Umbilical cord (tissue), 2 donors: ENCODE measurements around the gene SLC1A4. TPM values are rescaled to one million over a fixed set of nuclear protein-coding genes. Genes with fewer than 3 reads are reported as not detected.
"Not testable (repeated sequence)": the region's sequence is repeated elsewhere in the genome, so short reads cannot be mapped to it uniquely, and the experiment has no call there.

ENCODE experiments used
- DNase-seq: peaks from one replicate; pipeline ENCODE4 v3.0.0-alpha.2; 2015; ENCODE audit warnings: low spot score
- total RNA-seq: library from RNA; depleted of rRNA; stranded (reverse); fragments of >200 nt; gene quantifications from one replicate; pipeline ENCODE4 v1.2.3, GENCODE V29; 2014; ENCODE audit warnings: low replicate concordance; ENCODE audit not compliant: insufficient read depth

Gene SLC1A4
- total RNA-seq, 1 donor from 2014 or later: 16.1 TPM

DNA sequence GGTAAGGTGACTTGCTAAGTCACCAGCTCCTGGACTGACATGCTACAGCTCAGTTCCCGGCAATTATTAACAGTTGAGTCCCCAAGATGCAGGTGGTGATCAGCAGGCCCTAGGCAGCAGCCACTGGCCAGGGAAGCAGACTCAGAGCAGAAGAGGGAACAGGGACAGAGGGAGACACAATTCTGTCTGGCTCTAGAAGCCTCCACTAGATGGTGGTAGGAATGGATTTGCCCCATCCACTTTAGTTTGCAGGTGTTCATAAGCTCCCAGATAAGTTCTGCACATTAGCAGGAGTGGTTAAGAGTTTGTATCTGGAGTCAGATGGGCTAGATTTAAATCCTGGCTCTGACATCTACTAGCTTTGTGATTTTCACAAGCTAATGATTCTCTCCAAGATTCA, 25.5 kb upstream of the SLC1A4 start:
- DNase-seq: no peak

DNA sequence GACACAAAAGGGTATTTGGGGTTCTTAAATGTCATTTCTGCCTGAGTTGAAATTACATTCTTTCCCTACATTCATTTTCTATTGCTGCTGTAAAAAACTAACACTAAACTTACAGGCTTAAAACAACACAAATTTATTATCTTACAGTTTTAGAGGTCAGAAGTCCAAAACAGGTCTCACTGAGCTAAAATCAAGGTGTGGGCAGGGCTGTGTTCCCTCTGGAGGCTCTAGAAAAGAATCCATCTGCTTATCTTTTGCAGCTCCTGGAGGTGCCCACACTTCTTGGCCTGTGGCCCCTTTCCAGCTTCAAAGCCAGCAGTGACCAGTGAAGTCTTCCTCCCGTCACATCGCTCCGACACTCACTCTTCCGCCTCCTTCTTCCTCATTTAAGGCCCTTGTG, 23.2 kb upstream of the SLC1A4 start:
- DNase-seq: no peak

DNA sequence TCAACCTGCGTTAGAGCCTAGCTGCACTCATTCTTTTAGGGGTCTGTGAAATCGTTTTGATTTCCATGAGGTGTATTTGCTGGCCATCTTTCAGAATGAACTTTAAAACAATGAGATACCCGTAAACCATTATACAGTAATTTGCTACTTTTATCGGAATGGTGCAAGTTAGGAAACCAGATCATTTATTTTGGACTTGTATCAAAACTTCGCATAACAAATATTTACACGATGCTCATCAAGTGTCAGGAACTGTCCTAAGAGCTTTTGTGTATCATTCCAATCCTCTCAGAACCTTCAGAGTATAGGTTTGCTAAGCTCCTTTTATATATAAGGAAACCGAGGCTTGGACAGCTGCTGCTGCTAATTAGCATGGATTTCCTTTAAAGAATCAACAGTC, 22.4 kb upstream of the SLC1A4 start:
- no peak for DNase-seq

DNA sequence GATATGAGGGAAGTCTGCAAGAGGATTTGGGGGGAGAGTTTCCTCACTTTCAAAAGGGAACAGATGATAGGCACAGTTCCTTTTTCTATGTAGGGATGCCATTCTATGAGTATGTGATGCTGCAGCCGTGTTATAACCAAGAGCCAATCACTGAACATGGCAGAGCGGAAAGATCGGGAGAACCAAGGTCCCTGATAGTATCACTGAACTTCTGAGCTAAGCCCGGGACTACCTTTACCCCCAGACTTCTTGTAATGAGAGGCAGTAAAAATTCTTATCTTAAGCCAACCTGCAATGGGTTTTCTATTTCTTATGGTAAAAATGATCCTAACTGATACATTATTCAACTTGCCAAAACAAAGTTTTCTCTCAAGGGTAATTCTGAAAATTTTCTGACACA, 21.6 kb upstream of the SLC1A4 start:
- no peak for DNase-seq

DNA sequence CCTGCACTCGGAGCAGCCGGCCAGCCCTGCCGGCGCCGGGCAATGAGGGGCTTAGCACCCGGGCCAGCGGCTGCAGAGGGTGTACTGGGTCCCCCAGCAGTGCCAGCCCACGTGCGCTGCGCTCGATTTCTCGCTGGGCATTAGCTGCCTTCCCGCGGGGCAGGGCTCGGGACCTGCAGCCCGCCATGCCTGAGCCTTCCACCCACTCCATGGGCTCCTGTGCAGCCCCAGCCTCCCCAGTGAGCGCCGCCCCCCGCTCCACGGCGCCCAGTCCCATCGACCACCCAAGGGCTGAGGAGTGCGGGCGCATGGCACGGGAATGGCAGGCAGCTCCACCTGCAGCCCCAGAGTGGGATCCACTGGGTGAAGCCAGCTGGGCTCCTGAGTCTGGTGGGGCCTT, 20.1 kb upstream of the SLC1A4 start:
- DNase-seq: not testable (repeated sequence)

DNA sequence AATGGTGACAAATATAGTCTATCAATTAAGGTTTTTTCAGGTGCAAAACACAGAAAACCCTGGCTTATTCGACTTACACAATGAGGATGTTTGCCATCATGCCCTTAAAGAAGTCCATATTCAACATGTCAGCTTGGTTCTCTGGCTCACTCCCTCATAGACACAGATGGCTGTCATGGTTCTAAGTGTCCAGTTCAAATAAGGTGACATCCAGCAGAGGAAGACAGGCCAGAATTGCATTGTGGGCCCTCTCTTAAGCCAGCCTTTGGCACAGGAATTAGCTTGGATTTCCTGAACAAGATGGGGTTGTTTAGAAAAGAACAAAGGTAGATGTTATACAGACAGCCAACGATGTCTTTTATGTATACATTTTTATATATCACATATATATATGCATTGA, 18.7 kb upstream of the SLC1A4 start:
- no peak for DNase-seq

DNA sequence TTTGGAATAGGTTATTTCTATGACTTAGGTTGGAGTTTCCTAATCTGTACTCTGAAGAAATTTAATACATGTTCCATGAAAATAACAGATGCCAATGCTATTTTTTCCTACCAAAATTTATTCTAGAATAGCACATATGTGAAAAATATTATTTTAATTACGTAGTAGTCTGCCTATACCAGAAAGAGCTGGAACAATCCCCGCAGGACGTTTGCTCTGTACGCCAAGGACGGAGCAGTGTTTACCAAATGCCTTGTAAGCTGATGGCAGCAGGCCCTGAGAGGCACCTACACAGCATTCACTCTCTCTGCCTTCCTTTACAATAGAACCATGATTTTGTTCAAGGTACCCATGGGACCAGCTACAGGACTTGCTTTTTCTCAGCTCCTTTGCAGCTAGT, 16.8 kb upstream of the SLC1A4 start:
- no peak for DNase-seq

DNA sequence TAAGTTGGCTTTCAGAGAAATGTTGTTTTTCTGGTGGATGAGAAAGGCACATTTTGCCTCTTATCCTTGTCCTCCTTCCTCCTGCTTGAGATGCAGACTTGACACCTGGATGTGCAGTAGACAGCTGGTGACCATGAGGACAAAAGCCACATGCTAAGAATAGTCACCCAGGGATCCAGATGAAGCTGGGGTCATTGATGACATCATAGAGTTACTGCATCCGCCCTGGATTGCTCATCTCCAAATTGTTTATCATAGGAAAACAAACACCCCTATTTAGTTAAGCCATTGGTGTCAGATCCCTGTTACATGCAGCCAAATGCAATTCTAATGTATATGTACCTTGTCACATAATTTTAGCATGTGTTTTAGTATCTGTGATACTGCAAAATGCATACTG, 16.3 kb upstream of the SLC1A4 start:
- DNase-seq: no peak

DNA sequence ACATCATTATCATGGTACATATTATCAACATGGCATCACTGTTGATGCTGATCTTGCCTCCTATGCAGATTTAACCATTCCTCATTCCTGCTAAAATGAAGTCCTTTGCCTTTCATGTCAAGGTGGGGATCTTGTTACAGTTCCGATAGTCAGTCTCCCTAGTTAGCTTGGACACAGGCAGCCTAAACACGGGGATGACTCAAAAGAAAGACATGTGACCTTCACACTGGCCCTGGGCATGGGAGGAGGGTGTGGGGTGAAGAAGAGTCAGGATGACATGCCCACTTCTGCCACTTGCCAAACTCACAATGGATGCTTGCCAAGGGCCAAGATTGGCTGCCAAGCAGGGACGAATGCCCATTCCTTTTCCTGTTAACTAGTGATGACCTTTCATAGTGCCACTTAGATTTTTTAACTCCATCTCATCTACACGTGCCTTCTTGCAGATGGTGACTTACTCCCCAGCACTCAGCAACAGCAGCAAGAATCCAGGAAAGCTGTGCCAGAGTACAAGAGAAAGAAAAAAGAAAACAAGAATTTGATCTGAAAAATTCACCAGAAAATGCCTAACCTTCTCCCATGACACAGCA, 13.9 kb upstream of the SLC1A4 start:
- DNase-seq: no peak

DNA sequence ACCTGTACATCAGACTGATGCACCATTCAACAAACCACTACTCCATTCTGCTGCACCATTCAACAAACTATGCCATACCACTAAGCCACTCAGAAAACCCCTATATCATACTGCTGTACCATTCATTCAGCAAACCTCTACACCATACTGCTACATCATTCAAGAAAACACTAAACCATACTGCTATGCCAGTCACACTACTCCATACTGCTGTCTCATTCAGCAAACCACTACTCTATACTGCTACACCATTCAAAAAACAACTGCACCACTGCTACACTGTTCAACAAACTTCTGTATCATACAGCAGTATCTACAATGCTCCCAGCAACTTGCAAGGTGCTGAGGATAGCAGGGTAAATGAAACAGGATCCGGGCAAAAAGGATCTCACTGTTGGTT, 12.9 kb upstream of the SLC1A4 start:
- DNase-seq: no peak

DNA sequence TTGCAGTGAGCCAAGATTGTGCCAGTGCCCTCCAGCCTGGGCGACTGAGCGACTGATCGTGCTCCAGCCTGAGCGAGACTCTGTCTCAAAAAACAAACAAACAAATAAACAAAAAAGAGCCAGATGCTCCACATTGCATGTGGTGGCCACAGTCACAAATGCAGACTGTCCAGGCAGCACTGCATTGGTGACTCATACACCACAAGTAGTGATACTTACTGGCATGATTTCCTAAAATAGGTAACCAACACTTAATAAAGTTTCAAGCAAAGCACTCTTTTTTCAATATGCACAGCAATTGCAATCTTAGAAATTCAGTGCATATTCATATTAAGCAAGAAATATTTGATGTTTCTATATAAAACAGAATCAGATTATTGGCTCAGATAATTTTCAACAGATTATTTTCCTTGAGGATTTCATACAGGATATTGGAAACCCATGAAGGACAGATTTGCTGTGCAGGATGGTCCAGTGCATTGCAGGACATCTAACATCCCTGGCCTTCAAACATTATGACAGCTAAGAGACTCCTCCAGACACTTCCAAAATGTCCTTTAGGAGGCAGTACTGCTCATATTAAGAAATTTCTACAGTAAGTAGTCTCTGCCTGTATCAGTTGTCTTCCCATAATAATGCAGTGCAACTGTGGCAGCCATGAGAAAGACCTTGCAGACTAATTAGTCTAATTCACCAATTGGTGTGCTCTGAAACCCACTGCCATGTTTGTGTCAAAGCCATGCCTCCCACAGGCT, 10.5 kb upstream of the SLC1A4 start:
- DNase-seq: no peak

DNA sequence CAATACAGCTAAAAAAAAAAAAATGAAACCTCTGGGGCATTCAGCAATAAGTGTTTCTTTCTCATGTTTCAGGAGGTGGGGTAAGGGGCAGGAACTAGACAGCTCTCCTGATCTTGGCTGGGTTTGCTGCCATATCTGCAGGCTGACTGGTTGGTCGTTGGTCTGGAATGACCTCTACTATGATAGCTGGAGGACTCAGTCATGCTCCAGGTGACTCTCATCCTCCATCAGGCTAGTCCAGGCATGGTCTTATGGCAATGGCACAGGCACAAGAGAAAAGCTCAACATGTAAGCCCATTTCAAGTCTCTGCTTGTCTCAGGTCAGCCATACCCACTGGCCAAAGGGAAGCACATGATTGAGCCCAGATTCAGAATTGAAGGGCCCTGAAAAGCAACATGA, 9.5 kb upstream of the SLC1A4 start:
- no peak for DNase-seq

DNA sequence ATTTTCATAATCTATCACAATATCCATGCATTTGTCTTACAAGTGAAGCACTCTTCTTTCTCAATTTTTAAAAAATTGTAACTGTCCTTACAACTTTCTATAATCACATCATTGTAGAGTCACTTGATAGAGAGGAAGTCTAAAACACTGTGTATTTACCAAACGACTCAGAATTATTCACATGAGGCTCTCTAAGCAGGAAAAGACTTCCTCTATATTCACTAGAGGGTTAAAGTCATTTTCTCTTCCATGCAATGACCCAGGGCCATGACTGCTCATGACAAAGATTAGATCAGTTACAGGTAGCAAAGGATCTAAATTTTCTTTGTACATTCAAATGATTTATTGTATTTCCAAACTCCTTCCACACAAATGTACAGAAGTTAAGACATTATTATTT, 9.0 kb upstream of the SLC1A4 start:
- no peak for DNase-seq

DNA sequence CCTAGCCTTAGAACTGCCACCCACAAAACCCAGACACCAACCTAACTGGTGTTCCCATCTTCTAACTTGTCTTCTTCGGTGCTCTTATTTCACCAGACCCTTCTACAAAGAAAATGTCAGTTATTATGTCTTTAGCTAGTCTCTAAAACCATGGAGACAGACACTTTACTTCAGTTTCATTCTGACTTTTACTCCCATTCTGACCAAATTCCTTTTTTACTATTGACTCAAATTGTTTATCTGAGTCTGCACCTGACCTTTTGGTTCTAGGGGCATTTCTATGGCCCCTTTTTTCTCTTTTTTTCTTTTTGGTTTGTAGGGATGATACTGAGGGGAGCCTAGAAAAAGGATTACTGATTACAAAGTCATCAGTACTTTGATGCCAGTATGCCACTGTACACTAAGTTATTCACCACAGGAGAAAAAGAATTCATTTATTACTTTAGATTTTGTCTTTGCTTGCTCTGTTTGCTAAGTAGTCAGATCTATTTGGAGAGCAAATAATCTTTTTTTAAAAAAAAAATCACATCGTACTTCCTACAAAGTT, 6.8 kb upstream of the SLC1A4 start:
- no peak for DNase-seq

DNA sequence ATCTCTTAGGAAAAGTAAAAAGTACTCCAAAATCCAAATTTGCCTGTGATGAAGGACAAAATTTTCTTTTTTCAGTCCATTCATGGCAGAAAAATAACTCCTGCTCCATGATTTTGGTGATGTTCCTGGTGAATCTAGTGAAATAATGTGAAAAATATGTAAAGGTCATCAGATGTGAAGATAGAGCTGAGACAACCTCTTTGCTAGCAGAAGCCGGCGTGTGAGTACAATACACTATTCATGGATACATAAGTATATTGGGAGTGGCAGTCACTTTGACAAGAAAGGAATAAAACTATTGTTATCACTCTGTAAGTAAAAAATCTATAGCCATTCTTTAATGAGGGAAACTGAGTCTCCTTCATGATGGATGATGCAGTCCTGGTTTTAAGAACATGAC, 6.3 kb upstream of the SLC1A4 start:
- no peak for DNase-seq

DNA sequence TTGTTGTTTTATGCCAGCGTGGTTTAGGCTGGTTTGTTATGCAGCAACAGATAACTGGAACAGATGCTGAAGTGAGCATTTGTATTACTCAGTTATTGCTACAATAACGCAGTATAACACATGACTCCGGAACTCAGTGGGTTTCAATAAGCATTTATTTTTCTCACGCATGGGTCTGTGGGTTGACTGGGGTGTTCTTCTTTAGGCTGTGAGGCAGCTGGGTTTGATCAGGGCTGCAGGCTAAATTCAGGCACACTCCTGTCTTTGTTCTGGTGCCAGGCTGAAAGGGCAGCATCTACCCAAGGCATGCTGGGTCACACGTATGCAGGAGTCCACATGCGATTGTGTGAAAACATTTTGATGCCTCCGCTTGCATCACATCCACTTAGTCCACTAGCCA, 3.8 kb upstream of the SLC1A4 start:
- DNase-seq: no peak

DNA sequence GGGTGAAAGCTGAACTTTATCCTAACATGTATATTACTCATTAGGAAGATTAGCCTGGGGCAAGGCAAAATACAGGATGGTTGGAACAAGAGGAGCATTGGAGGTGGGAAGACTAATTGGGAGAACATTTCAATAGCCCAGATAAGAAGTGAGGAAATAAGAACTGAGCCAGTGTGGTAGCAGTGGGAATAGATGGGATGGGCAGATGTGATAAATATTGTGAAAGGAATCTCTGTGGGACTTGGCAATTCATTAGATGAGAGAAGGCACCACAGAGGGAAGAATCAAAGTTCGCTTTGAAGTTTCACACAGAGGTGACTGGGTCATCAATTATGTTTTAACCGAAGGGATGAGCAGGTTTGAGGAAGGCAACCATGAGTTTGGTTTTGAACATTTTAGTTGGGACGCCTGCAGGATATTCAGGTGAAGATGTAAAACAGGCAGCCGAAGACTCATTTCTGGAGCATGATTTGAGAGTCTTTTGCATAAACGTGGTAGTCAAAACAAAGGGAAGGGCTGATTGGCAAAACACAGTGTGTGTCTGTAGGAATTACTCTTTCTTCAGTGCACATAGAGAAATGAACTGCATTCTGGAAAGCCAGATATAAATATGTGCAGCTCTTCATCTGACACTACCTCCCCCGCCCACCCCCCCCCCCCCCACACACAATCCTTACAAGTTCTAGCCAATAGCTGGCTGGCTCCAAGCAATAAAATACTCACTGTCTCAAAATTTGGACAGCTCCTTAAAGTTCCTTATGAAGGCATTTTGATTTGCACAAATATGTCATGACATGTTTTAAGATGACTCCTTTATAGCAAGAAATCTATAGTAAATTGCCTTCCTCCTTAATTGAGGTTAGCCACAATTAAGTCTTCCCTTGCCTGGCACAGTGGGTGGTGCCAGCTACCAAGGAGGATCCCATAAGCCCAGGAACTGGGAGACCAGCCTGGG, 1.9 kb upstream of the SLC1A4 start:
- peak; percentile 40 for DNase-seq

DNA sequence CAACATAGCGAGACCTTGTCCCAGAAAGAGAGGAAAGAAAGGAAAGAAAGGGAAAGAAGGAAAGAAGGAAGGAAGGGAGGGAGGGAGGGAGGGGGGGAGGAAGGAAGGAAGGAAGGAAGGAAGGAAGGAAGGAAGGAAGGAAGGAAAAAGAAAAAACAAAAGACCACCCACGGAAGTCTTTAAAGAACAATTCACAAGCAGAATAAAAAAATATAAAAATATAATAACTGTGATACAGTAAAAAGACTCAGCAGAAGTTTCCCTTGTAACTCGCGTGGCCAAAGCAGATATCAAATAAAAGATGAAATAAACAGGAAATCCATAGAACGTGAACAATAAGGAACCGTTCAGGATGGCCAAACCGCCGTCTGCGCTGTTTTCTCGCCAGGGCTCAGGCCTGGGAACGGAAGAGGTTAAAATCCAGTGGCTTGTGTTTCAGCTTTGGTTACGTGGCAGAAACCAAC, 1.2 kb upstream of the SLC1A4 start:
- peak; percentile 88 for DNase-seq

DNA sequence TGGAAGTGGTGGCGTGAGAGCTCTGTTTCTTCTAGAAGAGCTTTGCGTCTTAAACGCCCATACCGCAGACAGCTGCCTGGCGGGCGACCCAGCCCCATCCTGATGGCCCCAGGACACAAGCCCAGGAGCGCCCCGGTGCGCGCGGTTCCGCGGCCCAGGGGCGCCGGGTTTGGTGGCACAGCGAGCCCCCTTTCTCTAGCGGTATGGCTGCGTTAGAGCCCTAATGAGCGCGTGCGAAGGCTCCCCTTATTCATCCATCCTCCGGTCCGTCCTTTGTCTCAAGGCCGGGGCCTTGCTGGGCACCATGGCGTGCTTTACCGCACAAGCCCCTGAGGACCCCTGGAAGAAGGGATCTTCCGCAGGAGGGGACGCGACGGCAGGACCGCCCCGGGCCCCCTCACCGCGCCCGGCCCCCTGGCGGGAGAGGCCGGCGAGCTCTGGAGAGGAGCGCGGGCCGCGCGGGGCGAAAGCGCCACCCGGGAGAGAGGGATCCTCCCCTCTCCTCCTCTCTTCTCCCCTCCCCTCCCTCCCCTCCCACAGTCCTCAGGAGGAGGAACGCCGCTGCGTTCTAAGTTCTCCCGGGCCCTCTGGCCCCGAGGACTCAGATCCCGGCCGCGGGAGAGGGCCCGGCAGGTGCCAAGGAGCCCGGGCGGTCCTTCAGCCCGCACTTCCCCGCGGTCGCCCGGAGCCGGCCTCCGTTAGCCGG, 626 bp upstream of the SLC1A4 start:
- peak; percentile 87 for DNase-seq

DNA sequence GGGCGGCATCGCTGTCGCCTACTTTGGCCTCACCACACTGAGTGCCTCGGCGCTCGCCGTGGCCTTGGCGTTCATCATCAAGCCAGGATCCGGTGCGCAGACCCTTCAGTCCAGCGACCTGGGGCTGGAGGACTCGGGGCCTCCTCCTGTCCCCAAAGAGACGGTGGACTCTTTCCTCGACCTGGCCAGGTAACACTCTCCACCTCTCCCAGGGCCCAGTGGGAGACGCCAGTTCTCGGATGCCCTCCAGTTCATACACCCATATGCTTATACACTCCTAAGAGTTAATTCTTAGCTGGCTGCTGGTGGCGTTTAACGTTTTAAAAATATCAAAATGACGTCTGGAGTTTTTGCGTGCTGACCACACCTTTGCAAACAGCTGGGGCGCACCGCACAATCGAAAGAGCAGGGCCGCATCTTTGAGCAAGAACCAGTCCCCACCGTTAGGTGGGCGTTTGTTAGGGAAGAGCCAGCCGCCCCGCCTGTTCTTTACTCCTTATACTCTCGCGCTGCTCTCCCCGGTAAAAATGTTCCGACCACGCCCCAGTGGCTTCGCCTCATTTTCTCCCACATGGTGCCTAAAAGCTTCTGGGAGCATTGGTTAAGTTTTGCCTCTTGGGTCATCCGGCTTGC, 899 bp downstream of the SLC1A4 start:
- DNase-seq: no peak

DNA sequence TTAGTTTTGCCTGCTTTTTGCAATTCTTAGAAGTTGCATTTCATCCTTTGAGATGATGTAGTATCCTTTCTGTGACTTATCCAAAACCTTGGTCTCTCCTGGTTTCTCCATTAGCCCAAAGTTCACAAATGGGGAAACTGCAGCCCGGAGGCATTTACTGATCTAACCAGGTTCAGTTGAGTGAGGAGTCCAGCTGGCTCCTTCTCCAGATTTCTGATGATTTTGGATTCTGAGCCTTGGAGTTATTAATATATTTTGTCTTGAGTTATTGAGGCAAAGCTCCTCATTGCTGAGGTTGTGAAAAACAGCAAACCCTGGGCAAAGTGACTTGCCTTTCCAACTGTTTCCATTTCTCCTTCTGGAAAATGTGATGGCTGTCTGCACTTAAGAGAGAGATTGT, 1.7 kb downstream of the SLC1A4 start:
- DNase-seq: no peak
